ENCODE results near the gene RYR2. TPM values are rescaled to one million over a fixed set of nuclear protein-coding genes. Genes with fewer than 3 reads are reported as not detected.

The RYR2 gene
- polyA plus RNA-seq, 1 of the 3 experiments (the other 2 are of a cell fraction), result under 0.01 TPM

GRCh38 chr1:237431448-237431847 lies 389.5 kb downstream of the RYR2 start:
- Histone ChIP-seq H3K9me2 (no peaks in the 10 kb centered on the region), H3K9me3 (0 out of 2 replicates have a peak, but pooled peaks cover 3% of the 10 kb centered on the region), H3K79me2 (ENCODE audit: insufficient read depth) (no peaks in the 10 kb centered on the region), H3K9ac (no peak overlapping the region), H3K4me3 (ENCODE audit: low read depth in 2 of 2, low read length in 1 of 2) (no peak overlapping the region), H3K27me3 (ENCODE audit: insufficient read depth) (no peaks in the 10 kb centered on the region), H3K4me2 (no peak overlapping the region), H4K20me1 (ENCODE audit: insufficient read depth) (no peaks in the 10 kb centered on the region), H3K27ac (ENCODE audit: low read depth in 2 of 2, low read length in 1 of 2) (no peak overlapping the region), H3K4me1 (ENCODE audit: control insufficient read depth in 1 of 2, insufficient read depth in 2 of 2, low read depth in 1 of 2, low read length in 1 of 2) (no peaks in the 10 kb centered on the region), H3K36me3 (replicated peaks in 1 of 2; ENCODE audit: control insufficient read depth in 1 of 2, insufficient read depth in 2 of 2, low read length in 1 of 2) (no peaks in the 10 kb centered on the region), H2AFZ (ENCODE audit: low read depth) (no peak overlapping the region), H3F3A (replicated peaks; ENCODE audit: insufficient read depth) (no peaks in the 10 kb centered on the region)
- no peak for TF ChIP-seq TEAD4 (IDR thresholded peaks at IDR 0.05; ENCODE audit: borderline replicate concordance, insufficient read depth)
- no peak for TF ChIP-seq RFX5 (IDR thresholded peaks at IDR 0.05; ENCODE audit: low read length)
- TF ChIP-seq SIN3A (IDR thresholded peaks at IDR 0.05; ENCODE audit: borderline replicate concordance, low read depth, low read length), result no peak
- no peak for TF ChIP-seq RCOR1 (IDR thresholded peaks at IDR 0.05; ENCODE audit: low read length)
- no peak for TF ChIP-seq PBX3 (IDR thresholded peaks at IDR 0.05)
- no peak for TF ChIP-seq ZBTB33 (IDR thresholded peaks at IDR 0.05; ENCODE audit: borderline replicate concordance, low read depth)
- no peak for TF ChIP-seq TCF12 (IDR thresholded peaks at IDR 0.05)
- no peak for TF ChIP-seq TAF1 (IDR thresholded peaks at IDR 0.05; ENCODE audit: borderline replicate concordance, low read depth, low read length)
- TF ChIP-seq REST (IDR thresholded peaks at IDR 0.05; ENCODE audit: low read depth, low read length), result no peak
- no peak for TF ChIP-seq SMC3 (IDR thresholded peaks at IDR 0.05; ENCODE audit: low read depth, low read length)
- no peak for TF ChIP-seq MXI1 (IDR thresholded peaks at IDR 0.05; ENCODE audit: low read depth, low read length)
- TF ChIP-seq FOSL2 (IDR thresholded peaks at IDR 0.05; ENCODE audit: borderline replicate concordance, low read depth), result no peak
- CTCF ChIA-PET, result interaction anchor here (1.0 to 1.4 kb wide), 4 partner anchors 8 to 376 kb away, joined by 3 to 4 read pairs (median 3); no protein-coding TSS in a partner anchor
- no peak for DNase-seq
- POLR2A ChIA-PET, result no interaction called here

Data from SK-N-SH (cell line).